GM19372 (cell line): ENCODE measurements around the gene ETFBKMT.

Experiments used
- ATAC-seq: cut with Tn5 transposase; IDR thresholded peaks from one replicate; pipeline ENCODE4 v1.9.1; 2021; ENCODE audit warnings: mild to moderate bottlenecking, low read depth, moderate library complexity; ENCODE audit not compliant: unreplicated experiment

ETFBKMT gene, protein sequence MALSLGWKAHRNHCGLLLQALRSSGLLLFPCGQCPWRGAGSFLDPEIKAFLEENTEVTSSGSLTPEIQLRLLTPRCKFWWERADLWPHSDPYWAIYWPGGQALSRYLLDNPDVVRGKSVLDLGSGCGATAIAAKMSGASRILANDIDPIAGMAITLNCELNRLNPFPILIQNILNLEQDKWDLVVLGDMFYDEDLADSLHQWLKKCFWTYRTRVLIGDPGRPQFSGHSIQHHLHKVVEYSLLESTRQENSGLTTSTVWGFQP

DNA sequence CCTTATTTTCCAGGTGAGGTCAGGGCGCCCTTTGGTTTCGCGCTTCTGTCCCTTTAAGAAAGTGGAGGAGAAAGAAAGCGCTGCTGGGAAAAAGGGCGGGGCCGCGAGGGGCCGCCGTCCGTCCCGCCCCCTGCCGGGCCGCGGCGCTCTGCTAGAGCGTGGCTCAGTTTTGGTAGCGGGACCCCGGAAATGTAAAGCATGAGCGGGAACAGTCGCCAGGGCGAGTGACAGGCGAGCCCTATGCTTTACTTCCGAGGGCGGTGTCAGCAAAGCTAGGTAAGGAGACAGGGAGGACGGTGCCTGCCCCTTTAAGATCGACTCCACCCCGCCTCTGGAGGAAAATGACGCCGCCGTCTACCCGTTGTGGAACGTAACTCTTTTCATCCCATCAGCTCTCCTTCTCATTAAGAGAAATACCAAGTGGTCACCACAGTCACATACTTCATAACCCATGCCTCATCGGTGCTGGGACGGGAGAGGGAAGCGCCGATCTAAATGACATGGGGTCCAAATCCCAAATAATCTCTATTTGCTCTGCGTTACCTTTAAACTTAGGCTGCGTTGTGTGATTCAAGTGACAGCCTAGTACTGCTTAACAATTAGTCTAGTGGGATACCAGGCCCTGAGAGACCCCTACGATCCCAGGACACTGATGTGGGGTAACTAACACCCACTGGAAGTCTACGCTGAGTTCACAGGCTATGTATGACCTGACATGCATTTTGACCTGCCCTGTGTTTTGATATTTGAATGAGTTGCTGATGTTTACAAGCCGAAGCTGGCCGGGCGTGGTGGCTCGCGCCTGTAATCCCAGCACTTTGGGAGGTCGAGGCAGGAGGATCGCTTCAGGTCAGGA is at the start of gene ETFBKMT:
Gene ETFBKMT (plus strand): TSS at position 602 of the 856 bp plus-strand sequence. CDS start 2,266 bp downstream, outside the sequence.
- ATAC-seq, result peak; percentile 97

DNA sequence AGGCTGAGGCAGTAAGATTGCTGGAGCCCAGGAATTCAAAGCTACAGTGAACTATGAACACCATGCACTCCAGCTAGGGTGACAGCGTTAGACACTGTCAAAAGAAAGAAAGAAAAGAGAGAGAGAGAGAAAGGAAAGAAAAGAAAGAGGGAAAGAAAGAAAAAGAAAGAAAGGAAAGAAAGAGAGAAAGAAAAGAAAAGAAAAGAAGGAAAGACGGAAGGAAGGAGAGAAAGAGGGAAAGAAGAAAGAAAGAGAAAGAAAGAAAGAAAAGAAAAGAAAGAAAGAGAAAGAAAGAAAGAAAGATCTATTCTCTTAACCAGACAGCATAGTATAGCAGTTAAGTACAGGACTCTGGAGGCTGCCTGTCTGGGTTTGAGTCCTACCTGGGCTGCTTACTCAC is 46.7 kb upstream of the ETFBKMT start:
- no peak for ATAC-seq

DNA sequence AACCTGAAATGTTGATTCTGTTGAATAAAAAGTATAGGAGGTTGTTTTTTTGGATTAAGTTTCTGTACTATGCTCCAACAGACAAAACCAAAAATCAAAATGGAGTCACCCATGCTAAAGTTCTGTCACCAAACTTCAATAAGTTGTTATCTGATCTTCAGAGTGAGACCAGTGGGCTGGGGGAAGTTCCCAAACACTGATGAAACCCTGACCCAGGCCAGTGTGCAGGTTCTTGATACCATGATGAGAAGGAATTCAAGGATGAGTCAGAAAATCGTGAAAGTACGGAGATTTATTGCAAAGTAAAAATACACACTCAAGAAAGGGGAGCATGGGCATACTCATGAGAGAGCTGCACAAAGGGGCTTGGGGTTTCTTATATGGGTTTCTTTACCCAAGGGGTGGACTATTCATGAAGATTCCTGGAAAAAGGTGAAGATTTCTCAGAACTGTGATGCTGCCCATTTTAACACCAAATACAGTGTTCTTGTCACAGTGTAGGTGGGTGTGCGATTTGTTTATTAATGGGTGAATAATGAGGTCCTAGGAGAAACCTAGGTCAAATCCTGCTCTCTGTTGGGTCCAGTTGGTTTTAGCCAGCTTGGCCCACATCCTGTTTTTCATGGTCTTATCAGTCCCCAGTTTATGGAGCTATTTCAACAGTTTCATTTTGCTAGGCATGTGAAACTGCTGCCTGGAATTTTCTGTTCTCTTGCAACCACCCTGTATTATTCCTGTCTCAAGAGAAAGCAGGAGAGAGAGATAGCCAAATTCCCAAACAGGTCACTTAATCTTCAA is 41.1 kb upstream of the ETFBKMT start:
- no peak for ATAC-seq

DNA sequence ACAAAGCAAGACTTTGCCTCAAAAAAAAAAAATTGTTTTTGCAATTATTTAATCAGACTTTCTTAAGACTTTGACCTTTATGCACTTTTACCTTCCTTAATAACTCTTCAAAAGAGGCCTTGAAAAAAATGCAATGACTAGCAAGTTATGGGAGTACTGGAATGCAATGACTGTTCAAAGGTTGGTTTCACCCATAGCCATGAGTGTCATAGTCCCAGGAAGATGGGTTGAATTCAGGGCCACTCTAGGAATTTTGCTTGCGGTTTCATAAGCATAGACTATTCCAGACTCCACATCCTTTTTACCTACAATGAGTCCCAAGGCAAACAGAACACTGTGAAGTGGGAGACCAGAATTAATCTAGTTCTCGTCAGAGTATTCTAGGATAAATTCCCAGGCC is 39.2 kb upstream of the ETFBKMT start:
- no peak for ATAC-seq

DNA sequence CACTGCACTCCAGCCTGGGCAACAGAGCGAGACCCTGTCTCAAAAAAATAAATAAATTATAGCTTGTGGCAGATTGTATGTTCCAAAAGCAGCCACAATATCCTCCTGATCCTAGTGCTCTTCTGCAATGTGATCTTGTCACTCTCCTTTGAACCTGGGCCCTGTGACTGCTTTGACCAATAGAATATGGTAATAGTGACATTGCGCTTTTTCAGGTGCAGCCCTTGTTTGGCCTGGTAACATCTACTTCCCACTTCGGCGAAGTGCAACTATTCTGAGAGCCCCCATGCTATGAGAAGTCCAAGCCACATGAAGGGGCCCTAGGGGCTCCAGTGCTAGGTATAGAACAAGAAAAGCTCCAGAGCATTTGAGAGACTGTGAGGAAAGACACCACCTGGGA is 37.5 kb upstream of the ETFBKMT start:
- no peak for ATAC-seq

DNA sequence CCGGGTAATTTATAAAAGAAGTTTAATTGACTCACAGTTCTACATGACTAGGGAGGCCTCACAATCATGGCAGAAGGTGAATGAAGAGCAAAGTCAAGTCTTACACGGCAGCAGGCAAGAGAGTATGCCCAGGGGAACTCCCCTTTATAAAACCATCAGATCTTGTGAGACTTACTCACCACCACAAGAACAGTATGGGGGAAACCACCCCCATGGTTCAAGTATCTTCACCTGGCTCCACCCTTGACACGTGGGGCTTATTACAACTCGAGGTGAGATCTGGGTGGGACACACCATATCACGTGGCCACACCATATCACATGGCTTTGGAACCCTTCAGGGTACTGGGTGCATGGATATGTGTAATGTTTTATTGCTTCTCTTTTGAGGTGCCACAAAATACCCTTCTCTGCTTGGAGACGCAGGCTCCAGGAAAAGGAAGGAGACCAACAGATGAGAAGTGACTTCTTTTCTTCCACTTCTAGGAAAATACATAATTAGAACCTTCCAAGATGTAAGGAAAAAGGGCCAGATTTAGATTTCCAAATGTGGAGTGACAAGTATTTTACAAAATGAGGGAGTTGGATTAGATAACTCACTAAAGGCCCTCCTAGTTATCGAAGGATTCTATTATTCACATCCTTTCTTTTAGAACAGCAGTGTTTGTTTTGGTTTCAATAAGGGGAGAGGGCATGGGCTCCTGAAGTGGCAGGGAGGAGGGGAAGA is 33.1 kb upstream of the ETFBKMT start:
- ATAC-seq, result no peak

DNA sequence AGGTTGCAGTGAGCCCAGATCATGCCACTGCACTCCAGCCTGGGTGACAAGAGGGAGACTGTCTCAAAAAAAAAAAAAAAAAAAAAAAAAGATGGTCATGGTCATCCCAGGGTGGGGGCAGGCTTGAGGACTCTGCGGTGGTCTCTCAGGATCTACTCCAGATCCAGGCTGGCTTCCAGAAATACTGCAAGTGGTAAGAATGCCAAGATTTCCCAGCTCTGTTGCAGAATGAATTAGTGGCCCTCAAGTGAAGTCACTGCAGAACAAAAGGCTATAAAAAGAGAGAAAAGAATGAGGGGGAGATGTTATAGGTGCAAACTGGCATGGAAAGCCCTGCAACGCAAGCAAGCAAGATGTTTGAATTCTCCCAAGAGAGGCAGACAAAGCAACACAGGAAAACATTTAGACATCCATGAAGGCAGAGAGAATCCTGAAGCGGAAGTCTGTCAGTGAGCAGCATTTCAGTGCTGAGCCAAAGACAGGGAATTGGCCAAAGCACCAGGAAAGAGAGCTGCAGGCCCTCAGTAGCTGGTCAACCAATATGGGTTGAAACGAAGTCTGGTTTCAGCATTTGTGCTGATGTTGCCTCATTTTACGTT is 31.9 kb upstream of the ETFBKMT start:
- no peak for ATAC-seq

DNA sequence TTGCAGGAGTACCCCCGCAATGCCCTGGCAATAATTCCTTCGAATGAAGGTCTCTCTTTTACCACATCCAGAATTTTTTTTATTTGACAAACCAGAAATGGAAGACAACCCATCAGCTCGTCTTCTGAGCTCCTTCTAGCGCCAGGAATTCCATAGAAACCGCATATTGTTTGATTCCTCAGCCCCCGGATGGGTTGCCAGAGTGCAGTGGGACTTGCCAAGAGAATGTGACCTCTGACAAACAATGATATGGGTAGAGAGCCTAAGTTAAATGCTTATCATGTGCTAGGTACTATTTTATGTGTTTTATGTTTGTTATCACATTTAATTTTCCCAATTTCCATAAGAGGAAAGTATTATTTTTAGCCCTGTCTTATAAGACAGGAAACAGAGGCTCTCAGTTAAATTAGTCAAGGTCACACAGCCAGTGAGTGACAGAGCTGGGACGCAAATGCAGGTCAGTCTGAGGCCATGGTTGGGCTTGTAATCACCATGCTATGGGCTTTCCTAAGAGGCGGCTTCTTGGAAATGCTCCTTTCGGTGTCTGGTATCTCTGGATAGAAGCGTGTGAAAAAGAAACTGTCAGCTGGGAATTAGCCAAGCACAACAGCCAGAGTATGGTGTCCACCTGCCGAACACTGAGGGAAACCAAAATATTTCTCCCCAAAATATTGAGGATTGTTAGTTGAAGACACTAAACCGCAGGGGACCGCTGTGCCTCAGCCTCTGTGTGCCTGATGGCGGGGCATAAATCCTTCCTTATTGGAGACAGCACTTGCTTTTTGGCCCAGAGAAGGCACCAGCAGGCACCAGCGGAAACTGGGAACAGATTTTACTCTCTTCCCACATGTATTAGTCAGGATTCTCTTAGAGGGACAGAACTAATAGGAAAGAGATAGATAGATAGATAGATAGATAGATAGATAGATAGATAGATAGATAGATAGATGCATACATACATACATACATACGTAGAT is 29.4 kb upstream of the ETFBKMT start:
- ATAC-seq, result no peak

DNA sequence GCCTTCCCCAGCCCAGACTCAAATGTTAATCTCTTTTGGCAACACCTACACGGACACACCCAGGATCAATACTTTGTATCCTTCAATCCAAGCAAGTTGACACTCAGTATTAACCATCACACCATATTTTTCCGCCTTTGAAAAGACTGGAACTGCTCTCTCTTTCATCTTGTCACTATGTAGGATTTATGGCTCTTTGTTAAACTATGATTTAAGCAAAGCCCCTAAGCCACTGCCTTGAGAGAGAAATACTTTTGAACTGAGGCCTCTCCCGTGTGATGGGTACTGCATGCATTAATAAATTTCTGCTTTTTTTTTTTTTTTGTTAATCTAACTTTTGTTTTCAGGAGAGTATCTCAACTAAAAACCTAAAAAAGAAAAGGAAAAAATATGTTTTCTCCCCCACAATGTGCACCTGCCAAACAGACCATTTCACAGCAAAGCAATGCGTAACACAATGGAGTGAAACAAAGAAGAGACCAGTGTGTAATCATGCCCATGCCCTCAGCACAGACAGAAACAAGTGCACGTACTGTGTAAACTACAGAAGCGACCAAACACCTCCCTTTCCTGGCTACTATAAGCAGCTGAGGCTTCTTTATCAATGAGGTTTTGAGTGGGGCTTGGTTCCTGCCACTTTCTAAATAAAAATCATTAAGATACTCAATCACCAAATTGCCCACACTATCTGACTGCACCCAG is 28.3 kb upstream of the ETFBKMT start:
- ATAC-seq, result no peak

DNA sequence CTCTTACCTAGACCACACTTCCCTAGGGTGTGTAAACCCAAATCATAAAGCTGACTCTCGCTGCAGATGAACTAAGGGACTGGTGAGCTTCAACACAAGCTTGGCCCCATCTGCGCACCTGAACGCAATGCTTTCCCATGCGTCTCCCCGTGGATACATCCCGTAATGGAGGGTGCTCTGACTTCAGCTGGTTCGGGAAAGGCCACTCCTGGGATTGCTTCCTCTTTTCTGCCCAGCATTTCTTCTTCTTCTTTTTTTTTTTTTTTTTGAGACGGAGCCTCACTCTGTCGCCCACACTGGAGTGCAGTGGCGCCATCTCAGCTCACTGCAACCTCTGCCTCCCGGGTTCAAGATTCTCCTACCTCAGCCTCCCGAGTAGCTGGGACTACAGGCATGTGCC is 27.7 kb upstream of the ETFBKMT start:
- no peak for ATAC-seq

DNA sequence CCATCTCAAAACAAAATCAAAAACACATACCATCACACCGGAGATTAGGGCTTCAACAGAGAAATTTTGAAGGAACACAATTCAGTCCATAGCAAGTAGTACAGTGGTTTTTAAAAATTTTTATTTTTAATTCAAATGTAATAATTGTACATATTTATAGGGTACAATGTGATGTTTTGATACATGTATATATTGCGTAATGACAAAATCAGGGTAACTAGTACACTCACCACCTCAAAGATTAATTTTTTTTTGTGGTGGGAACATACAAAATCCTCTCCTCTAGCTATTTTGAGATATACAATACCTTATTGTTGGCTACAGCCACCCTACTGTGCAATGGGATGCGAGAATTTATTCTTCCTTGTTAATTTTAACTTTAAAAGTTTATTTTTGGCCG is 26.0 kb upstream of the ETFBKMT start:
- ATAC-seq, result no peak

DNA sequence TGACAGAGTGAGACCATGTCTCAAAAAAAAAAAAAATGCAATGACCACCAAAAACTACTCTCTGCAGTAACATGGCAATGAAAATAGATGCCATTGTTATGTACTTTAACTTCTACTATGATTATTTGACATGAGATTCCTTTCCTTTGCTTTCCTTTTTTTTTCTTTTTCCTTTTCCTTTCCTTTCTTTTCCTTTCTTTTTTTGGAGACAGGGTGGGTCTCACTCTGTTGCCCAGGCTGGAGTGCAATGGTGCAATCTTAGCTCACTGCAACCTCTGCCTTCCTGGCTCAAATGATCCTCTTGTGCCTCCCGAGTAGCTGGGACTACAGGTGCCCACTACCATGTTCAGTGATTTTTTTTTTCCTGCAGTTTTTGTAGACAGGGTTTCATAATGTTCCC is 24.9 kb upstream of the ETFBKMT start:
- ATAC-seq, result no peak

DNA sequence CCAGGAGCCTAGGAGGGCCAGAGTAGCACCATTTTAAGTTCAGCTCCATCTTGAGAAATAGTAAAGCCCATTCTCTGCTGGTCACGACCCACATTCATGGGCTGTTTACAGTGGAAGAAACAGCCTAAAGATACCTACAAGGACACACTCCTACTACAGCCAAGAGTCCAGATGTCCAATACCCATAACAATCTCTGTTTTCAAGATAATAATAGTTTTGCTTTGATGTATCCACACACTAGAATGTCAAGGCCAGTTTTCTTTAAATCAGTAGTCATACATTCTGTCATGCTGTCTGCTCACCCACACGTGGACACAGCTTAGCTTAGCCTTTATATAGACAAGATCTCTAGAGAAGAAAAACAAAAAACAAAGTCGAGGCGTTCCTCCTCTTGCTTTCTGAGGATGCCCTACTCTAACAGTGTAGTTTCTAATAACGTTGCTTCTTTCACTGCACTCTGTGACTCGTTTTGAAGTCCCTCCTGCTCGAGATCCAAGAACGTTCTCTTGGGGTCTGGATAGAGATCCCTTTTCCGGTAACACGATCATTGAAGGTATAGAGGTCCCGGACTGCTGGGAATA is 17.9 kb upstream of the ETFBKMT start:
- no peak for ATAC-seq

DNA sequence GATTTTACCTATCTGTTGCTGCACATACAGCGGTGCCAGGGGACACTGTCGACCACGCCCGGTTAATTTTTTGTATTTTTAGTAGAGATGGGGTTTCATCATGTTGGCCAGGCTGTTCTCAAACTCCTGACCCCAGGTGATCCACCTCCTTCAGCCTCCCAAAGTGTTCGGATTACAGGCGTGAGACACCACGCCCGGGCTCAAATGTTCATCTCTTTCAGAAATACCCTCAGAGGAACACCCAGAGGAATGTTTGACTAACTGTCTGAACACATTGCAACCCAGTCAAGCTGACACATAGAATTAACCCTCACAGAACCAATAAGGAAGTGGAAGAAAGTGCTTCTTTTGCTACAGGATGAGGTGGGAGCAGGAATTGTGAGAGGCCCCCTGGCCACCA is 15.0 kb upstream of the ETFBKMT start:
- ATAC-seq, result no peak

DNA sequence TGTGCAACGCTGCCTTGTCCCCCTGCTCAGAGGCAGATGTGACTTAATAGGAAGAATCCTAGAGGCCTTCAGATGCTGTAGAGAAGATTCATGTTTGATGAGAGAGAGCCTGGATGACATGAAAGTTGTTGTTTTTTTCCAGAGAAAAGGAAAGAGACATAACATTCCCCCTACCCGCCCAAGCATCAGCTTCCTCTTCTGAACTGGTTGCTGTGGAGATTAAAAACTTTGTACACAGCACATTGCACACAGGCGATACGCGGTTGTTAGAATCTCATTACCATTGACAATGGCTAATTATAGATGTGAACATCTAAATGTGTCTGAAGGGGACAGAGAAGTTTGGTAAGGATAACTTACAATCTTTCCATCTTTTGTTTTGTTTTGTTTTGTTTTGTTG is 13.6 kb upstream of the ETFBKMT start:
- no peak for ATAC-seq

DNA sequence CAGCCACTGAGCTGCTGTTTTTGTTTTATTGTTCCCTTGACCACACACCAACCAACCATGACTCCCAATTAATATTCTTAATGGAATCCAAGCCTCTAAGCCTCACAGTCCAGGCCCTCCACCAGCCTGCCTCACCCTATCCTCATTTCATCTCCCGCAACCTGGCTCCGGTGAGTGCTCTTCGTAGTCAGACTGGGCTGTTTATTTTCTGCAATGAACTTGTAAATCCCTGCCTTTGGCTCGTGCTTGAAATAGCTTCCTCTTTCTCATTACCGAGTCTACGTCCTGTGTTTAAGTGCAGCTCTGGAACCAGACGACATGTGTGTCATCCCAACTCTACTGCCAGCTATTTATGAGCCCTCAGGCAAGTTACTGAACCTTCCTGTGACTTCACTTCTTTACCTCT is 12.4 kb upstream of the ETFBKMT start:
- ATAC-seq, result no peak

DNA sequence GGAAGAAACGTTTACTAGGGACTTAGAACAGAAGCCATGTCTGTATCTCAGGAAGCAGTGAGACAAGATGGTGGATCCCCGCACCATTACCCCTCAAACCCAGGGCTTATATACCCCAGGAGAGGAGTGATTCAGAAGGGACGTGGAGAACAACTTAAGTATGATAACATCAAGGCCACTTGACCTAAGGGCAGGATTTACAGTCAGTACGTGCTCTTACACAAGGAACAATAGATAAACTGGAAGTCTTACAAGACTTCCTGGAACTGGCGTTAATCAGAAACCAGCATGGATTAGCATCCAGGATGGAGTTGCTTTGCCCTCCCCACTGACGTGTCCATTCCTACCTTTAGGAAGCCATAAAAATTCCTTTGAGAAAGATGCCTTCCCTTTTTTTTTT is 8.6 kb upstream of the ETFBKMT start:
- no peak for ATAC-seq

DNA sequence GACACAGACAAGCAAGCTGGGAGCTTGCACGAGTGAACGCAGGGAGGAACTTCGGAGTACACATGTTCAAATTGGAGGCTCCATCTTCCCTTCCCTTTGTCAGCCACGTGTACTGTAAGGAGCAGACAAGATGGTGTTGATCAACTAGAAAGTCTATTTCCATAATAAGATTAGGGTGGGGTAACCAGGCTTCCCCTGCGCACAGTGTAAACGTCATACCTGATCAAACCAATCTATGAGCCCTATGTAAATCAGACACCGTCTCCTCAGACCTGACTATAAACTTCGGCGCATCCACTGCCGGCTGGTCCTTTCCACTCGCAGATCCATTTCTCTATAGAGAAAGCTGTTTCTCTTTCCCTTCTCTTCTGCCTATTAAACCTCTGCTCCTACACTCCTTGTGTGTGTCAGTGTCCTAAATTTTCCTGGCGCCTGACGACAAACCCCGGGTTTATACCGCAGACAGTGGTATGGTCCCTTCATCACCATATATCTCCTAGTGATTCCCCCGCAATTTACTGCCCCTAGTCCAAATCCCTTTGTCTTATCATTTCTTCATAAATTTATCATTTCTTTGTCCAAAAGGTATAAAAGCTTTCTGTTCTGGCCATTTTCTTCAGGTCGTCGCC is 7.5 kb upstream of the ETFBKMT start:
- ATAC-seq, result no peak
